GM18517 (cell line): ENCODE results near the gene HTR4.
"Not testable (repeated sequence)": the region's sequence is repeated elsewhere in the genome, so short reads cannot be mapped to it uniquely, and the experiment has no call there.

Source experiments
- ATAC-seq: cut with Tn5 transposase; IDR thresholded peaks from one replicate; pipeline ENCODE4 v1.9.1; 2021; ENCODE audit warnings: mild to moderate bottlenecking, moderate library complexity; ENCODE audit not compliant: unreplicated experiment

The HTR4 gene

DNA sequence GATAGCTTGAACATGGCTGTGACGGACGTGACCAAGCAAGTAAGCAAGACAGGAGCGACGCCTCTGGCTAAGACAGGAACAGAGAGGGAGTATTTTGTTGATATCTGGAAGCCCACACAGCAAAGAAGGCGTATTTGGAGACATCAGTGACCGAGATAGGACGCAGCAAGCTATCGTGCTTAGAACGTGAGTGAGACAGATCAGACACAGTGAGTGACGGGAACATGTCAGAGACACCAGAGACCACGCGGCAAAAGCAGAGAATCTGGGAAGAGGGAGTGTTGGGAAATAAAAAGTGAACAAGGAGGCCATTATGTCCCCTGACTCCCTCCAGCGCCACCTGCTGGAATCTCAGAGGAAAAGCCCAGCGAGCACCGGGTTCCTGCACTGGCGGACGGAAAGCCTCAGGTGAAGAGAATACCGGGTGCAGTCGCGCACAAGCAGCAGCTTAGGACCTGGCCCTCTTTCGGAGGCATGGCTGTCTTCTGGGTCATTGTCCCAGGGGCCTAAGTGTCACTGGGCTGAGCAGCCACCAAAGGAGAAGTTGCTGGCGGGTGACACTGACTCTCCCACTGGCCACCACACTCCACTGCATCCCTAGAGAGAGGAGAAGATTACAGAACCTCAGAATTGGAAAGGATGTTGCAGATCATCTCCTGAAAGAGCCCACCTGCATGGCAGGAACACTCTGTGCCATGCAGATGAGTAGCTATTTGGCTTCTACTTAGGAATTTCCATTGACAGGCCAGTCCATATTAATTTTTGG, 171.4 kb downstream of the HTR4 start:
- peak; percentile 73 for ATAC-seq

- no peak for ATAC-seq
These were observed 172.1 kb downstream of the HTR4 start for GRCh38 chr5:148482196-148482595.

- ATAC-seq: no peak
These were observed 176.9 kb downstream of the HTR4 start for GRCh38 chr5:148477429-148477828.

- no peak for ATAC-seq
These were observed 178.0 kb downstream of the HTR4 start for GRCh38 chr5:148476302-148476701.

GRCh38 chr5:148474025-148474511, 180.3 kb downstream of the HTR4 start:
- no peak for ATAC-seq

- ATAC-seq: no peak
These were observed 182.9 kb downstream of the HTR4 start for GRCh38 chr5:148471379-148471778.

- no peak for ATAC-seq
These were observed 184.8 kb downstream of the HTR4 start for GRCh38 chr5:148469501-148469935.

DNA sequence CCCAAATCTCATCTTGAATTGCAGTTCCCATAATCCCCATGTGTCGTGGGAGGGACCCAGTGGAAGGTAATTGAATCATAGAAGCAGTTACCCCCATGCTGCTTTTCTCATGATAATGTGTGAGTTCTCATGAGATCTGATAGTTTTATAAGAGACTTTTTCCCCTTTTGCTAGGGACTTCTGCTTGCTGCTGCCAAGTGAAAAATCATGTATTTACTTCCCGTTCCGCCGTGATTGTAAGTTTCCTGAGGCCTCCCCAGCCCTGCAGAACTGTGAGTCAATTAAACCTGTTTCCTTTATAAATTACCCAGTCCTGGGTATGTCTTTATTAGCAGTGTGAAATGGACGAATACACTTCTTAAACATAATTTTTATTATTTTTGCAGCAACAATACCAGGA, 185.6 kb downstream of the HTR4 start:
- ATAC-seq: not testable (repeated sequence)

DNA sequence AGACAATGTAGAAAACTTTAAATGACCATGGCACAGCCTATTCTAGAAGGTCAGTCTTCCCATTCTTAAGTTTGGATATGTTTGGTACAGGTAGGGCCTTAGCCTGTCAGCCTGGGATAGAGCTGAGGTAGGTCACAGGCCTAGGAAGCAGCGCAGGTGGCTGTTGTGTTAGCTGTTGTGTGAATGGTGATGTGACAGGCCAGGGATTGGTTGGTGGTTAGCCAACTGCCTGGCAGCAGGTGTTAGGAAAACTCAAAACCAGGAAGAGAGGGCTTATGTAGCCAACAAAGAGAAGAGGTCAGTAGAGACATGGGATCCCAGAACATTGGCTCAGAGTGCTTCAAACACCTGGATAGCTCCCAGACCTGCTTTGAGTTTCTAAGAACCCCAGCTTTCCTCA, 186.4 kb downstream of the HTR4 start:
- no peak for ATAC-seq

- no peak for ATAC-seq
These were observed 188.1 kb downstream of the HTR4 start for GRCh38 chr5:148466236-148466580.

GRCh38 chr5:148465381-148466235, 188.7 kb downstream of the HTR4 start:
- ATAC-seq: no peak

GRCh38 chr5:148459669-148460068, 194.7 kb downstream of the HTR4 start:
- no peak for ATAC-seq

DNA sequence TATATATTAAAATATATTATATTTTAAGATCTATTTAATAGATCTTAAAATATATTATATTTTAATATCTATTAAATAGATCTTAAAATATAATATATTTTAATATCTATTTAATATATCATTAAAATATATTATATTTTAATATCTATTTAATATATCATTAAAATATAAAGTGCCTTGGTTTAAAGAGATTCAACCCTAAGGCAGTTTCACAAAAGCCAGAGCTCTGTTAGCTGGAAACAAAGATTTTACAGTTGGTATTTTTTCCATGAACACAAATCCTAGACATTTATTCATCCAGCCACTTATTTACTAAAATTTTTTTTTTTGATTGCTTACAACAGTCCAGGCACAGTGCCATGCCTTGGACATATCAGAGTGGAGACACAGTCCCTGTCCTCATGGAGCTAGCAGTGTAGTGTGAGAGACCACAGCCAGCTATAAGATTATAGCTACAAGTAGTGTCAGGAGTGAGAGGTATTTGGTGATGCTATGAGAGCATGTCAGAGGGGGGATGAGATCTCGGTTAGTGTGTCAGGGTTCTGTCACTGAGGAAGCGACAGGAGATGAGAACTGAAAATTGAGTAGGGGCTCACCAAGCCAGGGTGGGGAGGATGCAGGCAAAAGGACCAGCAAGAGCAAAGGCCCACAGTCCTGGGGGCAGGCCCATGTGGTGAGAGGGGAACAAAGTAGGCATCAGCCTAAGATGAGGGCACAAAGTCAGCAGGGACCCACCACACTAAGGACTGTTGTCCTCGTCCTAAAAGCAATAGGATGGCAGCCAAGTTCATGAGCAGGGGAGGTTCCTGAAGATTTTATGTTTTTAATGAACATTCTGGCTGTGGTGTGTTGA, 196.1 kb downstream of the HTR4 start:
- no peak for ATAC-seq

DNA sequence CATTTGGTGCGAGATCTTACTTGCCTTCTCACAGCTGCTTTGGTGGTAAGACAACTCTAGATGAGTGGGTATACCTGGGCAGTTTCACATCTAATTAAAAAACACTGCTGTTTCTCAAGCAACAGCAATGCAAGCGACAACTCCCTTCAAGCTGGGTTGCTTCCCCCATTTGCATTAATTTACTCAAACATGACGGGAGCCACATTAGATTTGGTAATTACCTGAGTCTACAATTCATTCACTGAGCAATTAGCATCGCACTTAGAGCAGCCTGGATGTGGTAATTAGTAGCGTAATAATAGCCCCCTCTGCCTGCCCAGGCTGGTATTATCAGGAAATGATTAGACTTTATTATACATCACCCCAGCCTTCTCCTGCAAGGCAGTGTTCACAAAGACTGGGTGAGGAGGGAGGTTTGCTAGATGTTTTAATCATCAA, 197.1 kb downstream of the HTR4 start:
- ATAC-seq: peak; percentile 74

GRCh38 chr5:148455185-148455584, 199.1 kb downstream of the HTR4 start:
- no peak for ATAC-seq

GRCh38 chr5:148454576-148454975, 199.8 kb downstream of the HTR4 start:
- no peak for ATAC-seq

DNA sequence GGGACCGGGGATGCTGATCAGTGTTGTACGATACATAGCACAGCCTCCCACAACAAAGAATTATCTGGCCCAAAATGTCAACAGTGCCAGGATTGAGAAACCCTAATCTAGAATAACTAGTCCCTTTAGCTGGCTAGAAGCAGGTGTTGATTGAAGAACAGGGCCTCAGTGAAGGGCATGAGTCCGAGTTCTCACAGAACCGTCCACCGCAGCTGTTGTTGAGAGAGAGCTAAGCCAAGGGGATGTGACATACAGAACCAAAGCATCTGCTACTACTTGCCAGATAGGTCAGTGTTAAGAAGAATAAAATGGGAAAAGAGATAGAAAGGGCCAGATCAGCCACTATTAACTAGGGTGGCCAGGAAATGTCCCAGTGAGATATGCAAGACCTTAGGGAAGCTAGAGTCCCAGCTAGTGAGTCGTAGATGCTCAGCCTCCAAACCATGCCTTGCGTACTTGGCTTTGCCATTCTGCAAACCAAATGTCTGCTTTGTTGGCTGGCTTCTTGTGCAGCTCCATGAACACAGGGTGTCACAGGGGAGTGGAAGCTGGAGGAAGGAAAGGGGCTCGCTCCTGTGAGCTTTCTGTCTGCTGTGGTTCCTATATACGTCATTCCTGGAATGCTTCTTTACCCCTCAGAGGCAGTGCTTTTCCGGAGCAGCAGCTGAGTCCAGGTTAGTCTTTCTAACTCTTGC, 201.7 kb downstream of the HTR4 start:
- ATAC-seq: no peak

DNA sequence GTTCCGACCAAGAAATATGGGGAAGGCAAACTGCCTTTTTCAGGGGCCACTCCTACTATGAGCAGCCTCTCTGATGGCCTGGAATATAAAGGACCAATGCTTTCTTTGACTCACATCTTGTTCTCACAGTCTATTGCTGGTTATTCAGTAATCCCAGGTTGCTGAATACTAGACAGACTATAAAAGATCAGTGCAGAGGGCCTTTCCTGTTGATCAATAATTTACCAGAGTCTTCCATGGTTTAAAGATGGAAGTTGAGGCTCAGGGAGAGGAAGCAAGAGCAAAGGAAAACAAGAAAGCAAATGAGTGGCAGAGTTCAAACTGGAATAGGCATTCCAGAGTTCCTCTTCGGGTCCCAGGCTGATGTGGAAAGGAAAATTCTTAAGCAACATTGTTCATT, 207.7 kb downstream of the HTR4 start:
- no peak for ATAC-seq

DNA sequence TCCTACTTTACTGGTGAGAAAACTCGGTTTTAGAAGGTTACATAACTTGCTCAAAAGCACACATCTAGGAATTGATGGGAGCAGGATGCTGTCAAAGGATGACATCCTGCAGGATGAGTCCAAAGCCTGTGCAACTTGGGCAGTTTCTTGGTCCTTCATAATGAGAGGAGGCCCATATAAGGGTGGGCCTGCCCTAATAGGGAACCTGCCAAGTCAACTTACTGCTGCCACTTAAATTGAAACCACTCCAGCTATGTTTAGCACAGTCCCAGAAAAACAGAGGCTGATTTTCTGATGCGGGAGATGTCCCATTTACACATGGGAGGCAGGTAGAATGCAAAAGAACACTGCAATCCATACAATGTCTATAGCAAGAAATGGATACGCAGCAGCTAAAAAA, 208.7 kb downstream of the HTR4 start:
- ATAC-seq: no peak

DNA sequence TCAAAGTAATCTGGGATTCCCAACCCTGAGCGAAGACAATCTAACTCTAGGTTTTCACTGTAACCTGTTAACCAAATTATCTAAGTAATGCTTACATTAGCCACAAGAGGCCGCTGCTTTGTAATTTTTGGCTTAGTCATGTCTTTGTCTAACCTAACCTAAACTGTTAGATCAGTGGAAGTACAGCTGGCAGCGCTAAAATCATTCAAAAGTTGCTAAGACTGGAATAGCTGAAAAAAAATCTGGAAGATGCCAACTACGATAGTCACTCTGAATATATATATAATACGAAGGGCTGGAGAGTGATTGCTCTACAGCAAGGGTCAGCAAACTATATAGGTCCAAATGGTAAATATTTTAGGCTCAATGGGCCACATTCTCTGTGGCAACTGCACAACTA, 210.3 kb downstream of the HTR4 start:
- ATAC-seq: peak; percentile 94
